Measurements from ENCODE around the gene SDK1. TPM values are rescaled to one million over a fixed set of nuclear protein-coding genes. Genes with fewer than 3 reads are reported as not detected.
A peak's percentile ranks its signal among the peaks of the same experiment; 100 is the strongest.
"Not testable (repeated sequence)": the region's sequence is repeated elsewhere in the genome, so short reads cannot be mapped to it uniquely, and the experiment has no call there.

Gene SDK1
- total and polyA plus RNA-seq, 8 donors = 1.6 to 11.2 (median 6.6) TPM

GRCh38 chr7:4256286-4256685, 955.2 kb downstream of the SDK1 start:
- intact Hi-C loops (cut with DNase I; ENCODE audit: low total_unique reads) = no loop called here
- DNase-seq = peak in 1 of 2 donors; percentile 53
- H3K4me3 ChIP-seq = no peak overlapping the region
- peak overlapping the region in 4 of 5 donors; percentile 28 to 43 (median 38) for H3K27ac ChIP-seq
- H3K36me3 ChIP-seq = peaks cover 0 to 2% (median 0%) of the 10 kb centered on the region in 4 donors
- H3K9me3 ChIP-seq = peaks cover 0 to 10% (median 4%) of the 10 kb centered on the region in 4 donors
- peaks cover 0 to 10% (median 4%) of the 10 kb centered on the region in 4 donors for H3K4me1 ChIP-seq
- 62 to 77% (median 72%) methylated on average over 8 of the region's 8 CpGs for WGBS, 5 donors
- no peaks in the 10 kb centered on the region for H3K27me3 ChIP-seq
- TF ChIP-seq EP300 (IDR thresholded peaks at IDR 0.05) (no peak), POLR2AphosphoS5 (IDR thresholded peaks at IDR 0.05) (no peak), CTCF (IDR thresholded peaks at IDR 0.05) (no peak), POLR2A (IDR thresholded peaks at IDR 0.05) (no peak)

GRCh38 chr7:4257146-4258111, 956.4 kb downstream of the SDK1 start:
- Histone ChIP-seq H3K36me3 (no peaks in the 10 kb centered on the region), H3K4me1 (peaks cover 0 to 13% (median 7%) of the 10 kb centered on the region in 4 donors), H3K4me3 (no peak overlapping the region), H3K27ac (peak overlapping the region in 1 of 5 donors; percentile 36), H3K9me3 (peaks cover 0 to 6% (median 0%) of the 10 kb centered on the region in 4 donors), H3K27me3 (no peaks in the 10 kb centered on the region)
- 78 to 86% (median 83%) methylated on average over 15 of the region's 15 CpGs for WGBS, 5 donors
- TF ChIP-seq EP300 (IDR thresholded peaks at IDR 0.05) = no peak
- no peak for TF ChIP-seq POLR2AphosphoS5 (IDR thresholded peaks at IDR 0.05)
- no peak for TF ChIP-seq CTCF (IDR thresholded peaks at IDR 0.05)
- no peak for TF ChIP-seq POLR2A (IDR thresholded peaks at IDR 0.05)
- peak in 1 of 2 donors; percentile 38 for DNase-seq
- intact Hi-C loops (cut with DNase I; ENCODE audit: low total_unique reads) = no loop called here

- intact Hi-C loops (cut with DNase I; ENCODE audit: low total_unique reads); H3K27ac ChIP-seq; H3K4me3 ChIP-seq; H3K36me3 ChIP-seq; H3K9me3 ChIP-seq; H3K27me3 ChIP-seq; DNase-seq: not testable (repeated sequence)
- peaks cover 0 to 13% (median 7%) of the 10 kb centered on the region in 4 donors for H3K4me1 ChIP-seq
- WGBS, 5 donors = 90 to 94% (median 92%) methylated on average over 15 of the region's 15 CpGs; no CpG with 5 or more reads in 1 of the 5 donors
Measured at GRCh38 chr7:4260116-4260515, 959.1 kb downstream of the SDK1 start.

- Histone ChIP-seq H3K27me3 (peaks cover 0 to 9% (median 0%) of the 10 kb centered on the region in 3 donors), H3K36me3 (no peaks in the 10 kb centered on the region), H3K27ac (peak overlapping the region in 2 of 5 donors; percentile 34 to 55), H3K4me1 (peaks cover 0 to 13% (median 7%) of the 10 kb centered on the region in 4 donors), H3K4me3 (no peak overlapping the region), H3K9me3 (peaks cover 0 to 6% (median 0%) of the 10 kb centered on the region in 4 donors)
- no peak for TF ChIP-seq POLR2A (IDR thresholded peaks at IDR 0.05)
- TF ChIP-seq CTCF (IDR thresholded peaks at IDR 0.05) = no peak
- no peak for TF ChIP-seq EP300 (IDR thresholded peaks at IDR 0.05)
- no peak for TF ChIP-seq POLR2AphosphoS5 (IDR thresholded peaks at IDR 0.05)
- intact Hi-C loops (cut with DNase I; ENCODE audit: low total_unique reads) = no loop called here
- WGBS, 5 donors = 35 to 46% (median 44%) methylated on average over 17 to 19 of the region's 19 CpGs
- peak in 1 of 2 donors; percentile 68 for DNase-seq
Measured at GRCh38 chr7:4260867-4261600, 960.0 kb downstream of the SDK1 start.
